HG03575 (cell line): Measurements from ENCODE around the gene TMPRSS12.
A peak's percentile ranks its signal among the peaks of the same experiment; 100 is the strongest.
"Not testable (repeated sequence)": the region's sequence is repeated elsewhere in the genome, so short reads cannot be mapped to it uniquely, and the experiment has no call there.

ENCODE experiments used
- ATAC-seq: cut with Tn5 transposase; IDR thresholded peaks from one replicate; pipeline ENCODE4 v1.9.1; 2021; ENCODE audit not compliant: unreplicated experiment, insufficient number of reproducible peaks, low FRiP score; ENCODE audit errors: extremely low read depth

TMPRSS12 gene

DNA sequence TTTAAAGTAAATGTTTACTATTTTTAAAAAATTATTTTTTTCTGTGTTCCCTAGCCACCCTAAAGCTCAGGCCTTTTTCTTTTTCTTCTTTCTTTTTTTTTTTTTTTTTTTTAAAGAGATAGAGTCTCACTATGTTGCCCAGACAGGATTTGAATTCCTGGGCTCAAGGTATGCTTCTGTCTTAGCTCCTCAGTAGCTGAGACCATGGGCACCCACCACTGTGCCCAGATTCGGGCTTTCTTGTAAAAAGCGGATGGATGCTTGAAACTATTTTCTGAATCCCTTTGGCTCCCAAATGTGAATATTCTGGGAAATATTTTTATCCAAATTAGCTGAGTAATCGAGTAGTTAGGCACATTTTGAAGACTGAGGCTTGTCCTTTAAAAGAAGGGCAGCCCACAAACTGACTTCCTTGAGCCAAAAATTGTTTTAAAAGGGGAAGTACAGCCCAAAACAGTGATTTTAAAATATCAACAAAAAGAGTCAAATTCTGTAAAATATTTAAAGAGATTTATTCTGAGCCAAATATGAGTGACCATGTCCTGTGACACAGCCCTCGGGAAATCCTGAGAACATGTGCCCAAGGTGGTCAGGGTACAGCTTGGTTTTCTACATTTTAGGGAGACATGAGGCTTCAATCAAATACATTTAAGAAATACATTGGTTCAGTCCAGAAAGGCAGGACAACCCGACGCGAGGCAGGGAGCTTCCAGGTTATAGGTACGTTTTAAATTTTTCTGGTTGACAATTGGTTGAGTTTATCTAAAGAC, 80.8 kb downstream of the TMPRSS12 start:
- no peak for ATAC-seq

DNA sequence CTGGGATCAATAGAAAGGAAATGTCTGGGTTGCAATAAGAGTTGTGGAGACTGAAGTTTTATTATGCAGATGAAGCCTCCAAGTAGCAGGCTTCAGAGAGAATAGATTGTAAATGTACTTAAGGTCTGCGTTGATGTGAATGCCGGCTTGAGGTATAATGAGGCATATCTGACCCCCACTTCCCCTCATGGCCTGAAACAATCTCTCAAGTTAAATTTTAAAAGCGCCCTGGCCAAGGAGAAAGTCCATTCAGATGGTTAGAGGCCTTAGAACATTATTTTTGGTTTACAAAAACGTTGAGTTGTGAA, 81.4 kb downstream of the TMPRSS12 start:
- ATAC-seq = no peak

DNA sequence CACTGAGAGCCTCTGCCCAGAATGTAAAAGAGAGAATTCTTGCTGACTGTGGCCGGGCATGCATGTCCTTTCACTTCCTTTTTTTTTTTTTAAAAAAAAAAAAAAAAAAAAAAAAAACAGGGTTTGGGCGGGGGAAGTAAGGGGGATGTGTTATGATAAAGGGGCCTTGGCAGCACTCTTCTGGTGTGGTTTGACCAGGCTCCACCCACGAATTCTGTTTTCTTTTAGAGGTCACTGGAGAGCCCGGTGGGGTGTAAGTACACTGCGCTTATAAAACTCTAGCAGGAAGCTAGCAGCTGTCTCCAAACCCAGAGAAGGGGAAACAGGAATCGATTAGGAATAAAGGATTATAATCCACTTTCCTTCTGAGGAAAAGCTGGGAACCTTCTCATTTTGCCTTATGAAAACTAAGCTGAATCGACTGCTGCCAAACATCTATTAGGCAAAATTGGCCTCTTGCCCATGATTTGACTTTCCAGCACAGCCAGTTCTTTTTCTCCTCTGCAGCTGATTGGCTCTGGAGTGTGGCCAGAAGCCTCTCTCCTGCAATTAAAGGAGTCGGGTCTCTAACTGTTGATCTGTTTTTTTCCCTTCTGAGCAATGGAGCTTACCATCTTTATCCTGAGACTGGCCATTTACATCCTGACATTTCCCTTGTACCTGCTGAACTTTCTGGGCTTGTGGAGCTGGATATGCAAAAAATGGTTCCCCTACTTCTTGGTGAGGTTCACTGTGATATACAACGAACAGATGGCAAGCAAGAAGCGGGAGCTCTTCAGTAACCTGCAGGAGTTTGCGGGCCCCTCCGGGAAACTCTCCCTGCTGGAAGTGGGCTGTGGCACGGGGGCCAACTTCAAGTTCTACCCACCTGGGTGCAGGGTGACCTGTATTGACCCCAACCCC, 82.0 kb downstream of the TMPRSS12 start:
- ATAC-seq = peak; percentile 88

DNA sequence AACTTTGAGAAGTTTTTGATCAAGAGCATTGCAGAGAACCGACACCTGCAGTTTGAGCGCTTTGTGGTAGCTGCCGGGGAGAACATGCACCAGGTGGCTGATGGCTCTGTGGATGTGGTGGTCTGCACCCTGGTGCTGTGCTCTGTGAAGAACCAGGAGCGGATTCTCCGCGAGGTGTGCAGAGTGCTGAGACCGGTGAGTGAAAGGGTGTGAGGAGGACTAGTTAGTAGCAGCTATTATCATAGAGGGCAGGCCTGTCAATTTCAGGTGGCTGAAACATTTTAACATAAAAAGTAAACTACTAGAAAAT, 82.6 kb downstream of the TMPRSS12 start:
- no peak for ATAC-seq

DNA sequence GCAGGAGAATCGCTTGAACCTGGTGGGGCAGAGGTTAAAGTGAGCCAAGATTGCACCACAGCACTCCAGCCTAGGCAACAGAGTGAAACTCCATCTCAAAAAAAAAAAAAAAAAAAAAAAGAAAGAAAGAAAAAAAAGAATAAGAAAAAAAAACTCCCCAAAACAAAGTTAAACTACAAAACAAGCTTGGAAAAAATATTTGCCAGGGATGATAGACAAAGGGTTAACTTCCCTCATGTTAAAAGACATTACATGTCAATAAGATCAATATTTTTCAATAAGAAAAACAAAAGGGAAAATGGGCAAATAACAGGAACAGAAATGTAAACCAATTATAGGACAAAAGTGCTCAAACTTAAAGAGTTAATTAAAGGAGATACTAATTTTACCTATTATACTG, 83.2 kb downstream of the TMPRSS12 start:
- no peak for ATAC-seq

DNA sequence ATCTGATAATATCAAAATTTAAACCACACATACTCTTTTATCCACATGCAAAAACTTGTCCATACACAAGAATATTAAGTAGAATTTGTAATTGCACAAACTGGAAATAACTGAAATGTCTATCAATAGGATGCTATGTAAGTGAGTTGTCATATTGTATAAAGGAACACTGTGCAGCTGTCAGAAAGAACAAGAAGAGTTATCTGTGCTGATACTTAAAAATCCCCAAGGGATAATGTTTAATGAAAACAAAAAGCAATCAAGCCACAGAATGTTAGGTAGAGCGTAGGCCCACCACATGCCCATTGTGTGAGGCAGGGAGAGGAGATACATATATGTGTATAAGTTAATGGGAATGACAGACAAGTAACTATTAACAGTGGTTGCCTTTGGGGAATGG, 83.7 kb downstream of the TMPRSS12 start:
- no peak for ATAC-seq

DNA sequence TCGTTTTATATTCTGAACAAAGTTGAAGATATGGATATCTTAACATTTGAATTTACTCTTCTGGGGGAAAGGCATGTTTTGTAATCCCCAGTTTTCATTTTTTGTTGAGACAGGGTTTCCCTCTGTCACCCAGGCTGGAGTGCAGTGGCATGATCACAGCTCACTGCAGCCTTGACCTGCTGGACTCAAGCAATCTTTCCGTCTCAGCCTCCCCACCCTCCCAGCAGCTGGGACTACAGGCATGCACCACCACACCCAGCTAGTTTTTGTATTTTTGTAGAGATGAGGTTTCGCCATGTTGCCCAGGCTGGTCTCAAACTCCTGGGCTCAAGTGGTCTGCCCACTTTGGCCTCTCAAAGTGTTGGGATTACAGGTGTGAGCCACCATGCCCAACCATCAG, 84.2 kb downstream of the TMPRSS12 start:
- ATAC-seq = not testable (repeated sequence)

DNA sequence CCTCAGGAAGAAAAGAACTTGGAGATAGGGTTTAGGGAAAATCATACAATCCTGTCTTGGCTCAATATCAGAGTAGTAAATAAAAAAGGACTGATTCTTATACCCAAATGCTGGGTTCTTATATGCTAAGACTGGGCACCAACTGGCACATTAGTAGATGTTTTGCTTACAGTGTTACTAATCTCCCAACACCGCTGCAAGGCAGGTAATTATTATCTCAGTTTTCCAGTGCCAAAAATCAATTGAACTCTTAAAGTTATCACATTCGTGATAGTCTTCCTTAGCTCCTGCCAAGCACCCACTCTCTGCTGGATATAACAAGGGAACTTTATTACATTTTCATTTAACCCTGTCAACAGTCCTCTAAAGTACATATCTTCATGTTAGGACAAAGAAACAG, 84.6 kb downstream of the TMPRSS12 start:
- no peak for ATAC-seq

DNA sequence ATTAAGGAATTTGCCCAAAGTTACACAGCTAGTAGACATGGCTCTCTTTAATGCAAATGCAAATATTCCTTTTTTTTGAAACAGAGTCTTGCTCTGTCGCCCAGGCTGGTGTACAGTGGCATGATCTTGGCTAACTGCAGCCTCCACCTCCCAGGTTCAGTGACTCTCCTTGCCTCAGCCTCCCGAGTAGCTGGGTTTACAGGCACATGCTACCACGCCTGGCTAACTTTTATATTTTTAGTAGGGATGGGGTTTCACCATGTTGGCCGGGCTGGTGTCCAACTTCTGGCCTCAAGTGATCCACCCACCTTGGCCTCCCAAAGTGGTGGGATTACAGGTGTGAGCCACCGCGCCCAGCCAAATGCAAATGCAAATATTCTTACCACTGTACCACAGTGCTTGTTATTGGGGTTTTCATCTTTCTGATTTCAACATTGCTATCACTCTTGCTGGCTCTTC, 85.1 kb downstream of the TMPRSS12 start:
- ATAC-seq = no peak

DNA sequence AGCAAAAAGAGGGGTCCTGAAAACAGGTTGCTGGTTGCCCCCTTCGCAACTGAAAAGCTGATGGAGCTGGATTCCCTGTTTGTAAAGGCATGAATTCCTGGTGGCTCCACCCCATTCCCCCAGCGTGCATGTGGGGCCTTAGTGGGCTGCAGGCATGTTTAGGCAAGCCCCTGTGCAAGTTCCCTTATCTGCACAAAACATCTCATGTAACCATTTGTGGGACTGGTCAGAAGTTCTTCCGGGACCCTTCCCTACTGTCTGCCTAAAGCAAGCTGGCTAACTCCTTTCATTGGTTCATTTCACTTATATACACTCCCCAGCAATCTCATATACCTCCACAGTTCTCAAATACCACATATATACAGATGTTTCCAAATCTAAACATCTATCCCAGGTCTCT, 85.7 kb downstream of the TMPRSS12 start:
- ATAC-seq = no peak

DNA sequence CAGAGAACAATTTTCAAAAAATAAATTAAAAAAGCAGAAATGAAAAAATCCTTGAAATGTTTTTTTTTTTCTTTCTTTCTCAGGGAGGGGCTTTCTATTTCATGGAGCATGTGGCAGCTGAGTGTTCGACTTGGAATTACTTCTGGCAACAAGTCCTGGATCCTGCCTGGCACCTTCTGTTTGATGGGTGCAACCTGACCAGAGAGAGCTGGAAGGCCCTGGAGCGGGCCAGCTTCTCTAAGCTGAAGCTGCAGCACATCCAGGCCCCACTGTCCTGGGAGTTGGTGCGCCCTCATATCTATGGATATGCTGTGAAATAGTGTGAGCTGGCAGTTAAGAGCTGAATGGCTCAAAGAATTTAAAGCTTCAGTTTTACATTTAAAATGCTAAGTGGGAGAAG, 87.1 kb downstream of the TMPRSS12 start:
- no peak for ATAC-seq

DNA sequence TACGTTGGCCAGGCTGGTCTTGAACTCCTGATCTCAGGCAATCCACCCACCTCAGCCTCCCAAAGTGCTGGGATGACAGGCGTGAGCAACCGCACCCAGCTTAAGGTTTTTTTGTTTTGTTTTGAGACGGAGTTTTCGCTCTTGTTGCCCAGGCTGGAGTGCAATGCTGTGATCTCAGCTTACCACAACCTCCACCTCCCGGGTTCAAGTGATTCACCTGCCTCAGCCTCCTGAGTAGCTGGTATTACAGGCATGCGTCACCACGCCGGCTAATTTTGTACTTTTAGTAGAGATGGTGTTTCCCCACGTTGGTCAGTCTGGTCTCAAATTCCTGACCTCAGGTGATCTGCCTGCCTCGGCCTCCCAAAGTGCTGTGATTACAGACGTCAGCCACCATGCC, 87.8 kb downstream of the TMPRSS12 start:
- ATAC-seq = not testable (repeated sequence)

DNA sequence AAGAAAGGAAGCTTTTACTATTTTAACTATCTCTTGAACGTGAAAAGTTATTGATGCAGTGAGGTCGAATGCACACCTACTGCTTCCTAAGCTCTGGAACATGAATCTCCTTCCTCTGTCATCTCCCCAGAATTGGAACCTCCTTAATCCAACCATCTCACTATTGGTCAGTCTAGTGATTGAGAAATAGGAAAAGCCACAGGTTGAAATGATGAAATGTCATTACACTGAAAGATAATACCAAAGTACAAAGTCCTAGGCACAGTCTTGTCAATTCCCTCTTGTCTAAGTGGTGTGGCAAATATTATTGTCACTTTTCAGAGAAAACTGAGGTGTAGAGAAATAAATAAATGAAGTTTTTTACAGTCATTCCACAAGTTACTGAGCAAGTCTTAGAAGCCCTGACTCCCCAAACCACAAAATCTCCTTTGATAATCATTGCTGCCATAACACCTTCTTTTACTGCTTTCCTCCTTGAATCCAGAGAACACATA, 90.1 kb downstream of the TMPRSS12 start:
- ATAC-seq = no peak

DNA sequence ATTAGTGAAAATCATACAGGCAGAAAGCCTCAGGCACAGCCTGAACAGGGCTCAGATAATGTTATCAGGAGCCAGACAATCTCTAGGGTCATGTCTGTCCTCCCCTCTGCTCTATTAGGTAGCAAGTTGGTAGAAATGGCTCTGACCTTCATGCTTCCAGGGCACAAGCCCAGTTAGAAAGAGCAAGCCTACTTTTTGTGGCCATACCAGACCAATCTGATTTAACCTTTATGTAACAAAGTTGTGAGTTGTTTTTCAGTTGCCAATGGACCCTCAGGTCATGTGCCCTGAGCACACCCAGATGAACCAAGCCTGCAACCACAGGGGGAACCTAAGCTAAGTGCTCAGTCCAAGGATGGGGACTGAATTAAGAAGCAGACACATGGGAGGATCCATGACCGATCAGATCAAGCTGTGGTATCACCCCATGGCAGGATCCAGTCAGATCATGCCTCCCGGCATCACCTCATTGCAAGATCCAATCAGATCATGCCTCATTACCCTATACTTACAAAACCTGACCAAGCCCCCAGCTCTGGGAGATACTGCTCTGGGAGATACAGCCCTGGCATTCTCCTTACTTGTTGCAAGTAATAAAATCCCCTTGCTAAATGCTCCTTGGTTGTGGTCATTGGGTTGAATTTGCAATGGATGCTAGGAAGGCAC, 90.9 kb downstream of the TMPRSS12 start:
- no peak for ATAC-seq

DNA sequence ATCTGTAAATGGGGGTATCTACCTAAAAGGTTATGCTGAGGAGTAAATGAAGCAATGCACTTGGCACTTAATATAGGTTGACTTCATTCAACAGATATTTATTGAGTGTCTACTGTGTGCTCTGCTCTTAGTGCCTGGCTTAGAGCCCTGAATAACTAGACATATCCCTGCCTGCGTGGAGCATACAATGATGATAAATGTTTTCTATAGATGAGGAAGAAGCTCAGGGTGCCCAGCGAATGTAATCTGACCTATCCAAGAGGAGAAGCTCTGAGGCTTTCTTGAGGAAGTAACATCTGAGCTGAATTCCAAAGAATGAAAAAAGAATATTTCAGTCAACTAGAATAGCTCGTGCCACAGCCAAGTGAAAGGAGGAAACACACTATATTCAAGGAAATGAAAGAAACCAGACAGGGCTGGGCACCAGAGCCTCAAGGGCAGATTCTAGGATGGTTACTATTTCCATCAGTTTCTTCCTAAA, 91.7 kb downstream of the TMPRSS12 start:
- no peak for ATAC-seq

DNA sequence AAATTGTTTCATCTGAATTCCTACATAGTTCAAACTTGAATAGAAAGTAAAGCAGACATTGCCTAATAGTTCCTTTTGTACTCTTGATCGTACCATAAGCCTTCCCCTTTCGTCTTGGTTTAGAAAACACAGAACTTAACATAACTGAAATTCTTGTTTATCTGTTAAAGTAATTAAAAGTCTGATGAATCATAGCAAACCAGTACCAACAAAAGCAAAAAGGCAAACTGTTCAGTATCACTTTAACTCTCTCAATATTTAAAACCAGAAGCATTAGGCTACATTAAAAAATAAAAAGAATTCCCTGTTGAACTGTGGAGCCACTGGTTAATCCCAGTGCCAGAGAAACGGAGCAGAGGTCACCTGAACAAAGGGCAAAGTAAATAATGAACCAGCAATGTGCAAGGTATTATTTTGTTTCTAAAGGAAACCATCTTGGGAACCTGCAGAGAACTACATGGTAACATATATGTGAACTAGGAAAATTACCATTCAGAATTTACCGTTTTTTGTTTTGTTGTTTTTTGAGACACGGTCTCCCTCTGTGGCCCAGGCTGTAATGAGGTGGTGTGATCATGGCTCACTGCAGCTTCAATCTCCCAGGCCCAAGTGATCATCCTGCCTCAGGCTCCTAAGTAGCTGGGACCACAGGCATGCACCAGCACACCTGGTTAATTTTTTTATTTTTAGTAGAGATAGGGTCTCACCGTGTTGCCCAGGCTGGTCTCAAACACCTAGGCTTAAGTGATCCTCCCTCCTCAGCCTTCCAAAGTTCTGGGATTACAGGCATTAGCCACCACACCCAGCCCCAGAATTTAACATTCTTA, 92.5 kb downstream of the TMPRSS12 start:
- ATAC-seq = no peak

DNA sequence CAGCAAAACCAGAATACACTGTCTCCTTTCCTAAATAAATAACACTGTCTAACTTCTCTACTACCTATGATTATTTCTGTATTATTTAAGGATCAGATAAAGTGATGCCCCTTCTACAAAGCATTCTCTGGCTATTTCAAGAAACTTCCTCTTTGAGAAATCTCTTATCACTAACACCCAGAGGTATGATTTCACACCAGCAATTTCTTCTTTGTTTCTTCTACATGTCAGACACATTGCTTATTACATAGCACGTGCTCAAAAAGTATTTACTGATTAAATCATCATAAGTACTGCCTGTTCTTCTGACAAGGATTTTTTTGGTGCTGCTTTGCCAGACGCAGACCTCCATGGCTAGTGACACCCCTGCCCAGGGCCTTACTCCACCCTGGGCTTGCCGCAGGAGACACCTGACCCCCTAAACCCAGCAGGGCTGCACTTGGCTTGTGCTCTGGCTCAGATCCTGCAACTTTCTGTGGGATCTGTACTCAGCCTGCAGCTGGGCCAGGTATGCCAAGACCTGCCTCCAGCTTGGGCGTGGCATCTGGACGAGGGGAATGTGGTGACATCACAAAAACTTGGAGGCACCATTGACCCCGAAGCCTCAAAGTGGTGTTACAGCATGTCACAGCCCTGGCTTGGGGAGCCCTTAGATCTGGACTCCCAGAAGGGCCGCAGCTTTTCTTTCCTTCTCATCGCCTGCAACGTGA, 94.2 kb downstream of the TMPRSS12 start:
- ATAC-seq = no peak
